Large intestine (tissue), 3 donors: Measurements from ENCODE around the gene KANSL1. TPM values are rescaled to one million over a fixed set of nuclear protein-coding genes. Genes with fewer than 3 reads are reported as not detected.
A peak's percentile ranks its signal among the peaks of the same experiment; 100 is the strongest.
"Not testable (repeated sequence)": the region's sequence is repeated elsewhere in the genome, so short reads cannot be mapped to it uniquely, and the experiment has no call there.

ENCODE experiments used
- DNase-seq, 2 donors: peaks; one replicate each; pipeline versions ENCODE4 v3.0.0 to v3.0.0-alpha.2; 2013
- H3K27ac ChIP-seq: one replicate; pipeline ENCODE4 v1.5.1; 2013; ENCODE audit warnings: low read length
- H3K27me3 ChIP-seq: 2 replicates; pipeline ENCODE4 v1.6.1; 2013; ENCODE audit warnings: low read length; ENCODE audit not compliant: control insufficient read depth, insufficient read depth
- H3K36me3 ChIP-seq: 2 replicates; pipeline ENCODE4 v1.6.1; 2013; ENCODE audit warnings: low read length; ENCODE audit not compliant: control insufficient read depth, insufficient read depth
- H3K4me1 ChIP-seq: one replicate; pipeline ENCODE4 v1.6.1; 2013; ENCODE audit warnings: low read length; ENCODE audit not compliant: control insufficient read depth, insufficient read depth
- H3K4me3 ChIP-seq: one replicate; pipeline ENCODE4 v1.5.1; 2013; ENCODE audit warnings: low read length
- H3K9me3 ChIP-seq: one replicate; pipeline ENCODE4 v1.6.1; 2013; ENCODE audit warnings: mild to moderate bottlenecking, low read depth, low read length, moderate library complexity; ENCODE audit not compliant: control insufficient read depth
- WGBS: methylation state at CpG from one replicate; pipeline ENCODE4 v1.1.5; 2013; ENCODE audit warnings: low lambda C conversion rate; ENCODE audit not compliant: insufficient coverage; 5-methylcytosine and 5-hydroxymethylcytosine counted together
- polyA plus RNA-seq: library from polyadenylated mRNA; unstranded; fragments of 120-200 nt; gene quantifications from one replicate; pipeline ENCODE4 v1.2.1, GENCODE V29; 2013

Gene KANSL1
- polyA plus RNA-seq, 1 donor: 53.2 TPM

DNA sequence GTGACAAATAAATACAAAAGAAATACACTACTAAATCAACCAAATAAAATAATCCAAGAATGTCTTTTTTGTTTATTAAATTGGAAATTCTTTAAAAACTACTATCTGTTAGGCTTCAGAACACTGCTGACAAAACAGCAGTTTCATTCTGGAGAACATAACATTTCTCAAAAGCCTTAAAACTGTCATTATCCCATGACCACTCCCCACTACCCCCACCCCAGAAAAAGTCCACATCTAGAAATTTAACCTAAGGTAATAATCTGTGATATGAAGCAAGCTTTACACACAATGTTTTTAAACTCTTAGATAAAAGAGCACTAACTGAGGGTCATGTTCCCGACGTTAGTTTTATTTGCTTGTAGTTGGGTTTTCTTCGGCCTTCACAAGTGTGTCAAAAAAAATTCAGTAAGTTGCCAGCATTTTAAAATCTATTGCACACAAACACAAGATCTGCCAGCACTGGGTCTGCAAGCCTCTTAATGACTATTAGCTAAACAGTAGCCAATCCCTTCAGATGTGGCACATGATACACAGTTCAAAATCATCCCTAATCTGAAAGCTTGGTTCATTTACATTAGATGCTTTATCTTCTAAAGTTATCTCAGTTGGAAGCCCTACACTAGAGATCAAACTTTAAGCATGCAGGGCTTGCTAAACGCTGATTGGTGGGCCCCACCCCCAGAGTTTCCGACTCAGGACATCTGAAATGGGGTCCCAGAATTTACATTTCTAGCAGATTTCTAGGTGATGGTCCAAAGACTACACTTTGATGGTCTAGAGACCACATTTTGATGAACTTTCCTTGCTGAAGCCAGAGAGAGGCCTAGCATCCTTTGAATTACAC is 75.2 kb downstream of the KANSL1 start:
- H3K27ac ChIP-seq: no peak overlapping the region
- no peak overlapping the region for H3K4me3 ChIP-seq
- H3K27me3 ChIP-seq: no peaks in the 10 kb centered on the region
- no peaks in the 10 kb centered on the region for H3K36me3 ChIP-seq
- no peak for DNase-seq
- H3K4me1 ChIP-seq: peaks cover 8% of the 10 kb centered on the region
- H3K9me3 ChIP-seq: no peaks in the 10 kb centered on the region
- whole genome bisulfite sequencing: 14% methylated on average over 3 of the region's 5 CpGs

DNA sequence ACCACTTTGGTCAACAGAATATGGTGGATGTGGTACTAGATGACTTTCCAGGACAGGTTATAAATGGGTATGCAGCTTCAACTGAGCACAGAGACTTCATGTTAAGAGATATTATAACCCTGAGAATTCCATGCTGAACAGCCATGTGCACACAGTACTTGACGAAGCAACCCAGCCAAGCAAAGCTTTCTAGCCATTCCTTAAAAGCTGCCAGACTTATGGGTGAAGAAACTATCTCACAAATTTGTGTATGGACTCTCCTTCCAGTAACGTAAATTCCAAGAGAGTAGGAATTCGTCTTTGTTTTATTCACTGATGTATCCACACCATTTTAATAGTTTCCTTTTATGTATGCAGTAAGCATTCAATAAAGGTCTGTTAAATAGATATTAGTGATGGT is 76.1 kb downstream of the KANSL1 start:
- peaks cover 7% of the 10 kb centered on the region for H3K4me1 ChIP-seq
- no peak for DNase-seq
- no peak overlapping the region for H3K4me3 ChIP-seq
- WGBS: 80% methylated on average over 1 of the region's 3 CpGs
- no peak overlapping the region for H3K27ac ChIP-seq
- H3K27me3 ChIP-seq: no peaks in the 10 kb centered on the region
- no peaks in the 10 kb centered on the region for H3K9me3 ChIP-seq
- H3K36me3 ChIP-seq: no peaks in the 10 kb centered on the region

DNA sequence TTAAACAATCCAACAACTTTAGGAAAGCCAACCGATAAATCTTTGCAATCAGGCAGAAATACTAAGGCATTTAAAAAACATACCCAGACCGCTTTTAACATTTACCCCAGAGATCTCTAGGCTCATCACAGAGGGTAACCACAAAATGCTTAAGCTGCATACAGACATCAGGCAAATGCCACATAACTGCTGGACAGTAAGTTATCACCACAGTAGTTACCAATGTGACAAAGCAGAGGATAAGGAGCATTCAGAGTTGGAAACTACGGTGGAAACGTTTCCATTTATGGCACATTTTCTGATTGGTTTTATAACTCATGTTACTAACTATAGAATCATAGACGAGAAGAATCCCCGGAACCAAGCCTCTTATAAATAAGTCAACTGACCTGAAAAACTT is 77.5 kb downstream of the KANSL1 start:
- H3K9me3 ChIP-seq: no peaks in the 10 kb centered on the region
- no peak overlapping the region for H3K27ac ChIP-seq
- H3K4me1 ChIP-seq: peaks cover 4% of the 10 kb centered on the region
- no peak for DNase-seq
- WGBS: no CpG with 5 or more reads among the region's 6 CpGs
- no peaks in the 10 kb centered on the region for H3K36me3 ChIP-seq
- H3K4me3 ChIP-seq: no peak overlapping the region
- no peaks in the 10 kb centered on the region for H3K27me3 ChIP-seq

DNA sequence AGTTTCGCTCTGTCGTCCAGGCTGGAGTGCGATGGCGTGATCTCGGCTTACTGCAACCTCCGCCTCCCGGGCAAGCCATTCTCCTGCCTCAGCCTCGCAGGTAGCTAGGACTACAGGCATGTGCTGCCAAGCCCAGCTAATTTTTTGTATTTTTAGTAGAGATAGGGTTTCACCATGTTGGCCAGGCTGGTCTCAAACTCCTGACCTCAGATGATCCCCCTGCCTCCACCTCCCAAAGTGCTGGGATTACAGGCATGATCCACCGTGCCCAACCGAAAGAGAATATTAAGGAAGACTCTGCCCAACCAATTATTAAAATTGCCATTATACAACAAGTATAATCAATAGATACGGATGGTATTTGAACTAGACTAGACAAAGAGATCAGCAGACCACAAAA is 82.0 kb downstream of the KANSL1 start:
- not testable (repeated sequence) for H3K27me3 ChIP-seq, H3K4me1 ChIP-seq
- WGBS: 100% methylated on average over 1 of the region's 11 CpGs

DNA sequence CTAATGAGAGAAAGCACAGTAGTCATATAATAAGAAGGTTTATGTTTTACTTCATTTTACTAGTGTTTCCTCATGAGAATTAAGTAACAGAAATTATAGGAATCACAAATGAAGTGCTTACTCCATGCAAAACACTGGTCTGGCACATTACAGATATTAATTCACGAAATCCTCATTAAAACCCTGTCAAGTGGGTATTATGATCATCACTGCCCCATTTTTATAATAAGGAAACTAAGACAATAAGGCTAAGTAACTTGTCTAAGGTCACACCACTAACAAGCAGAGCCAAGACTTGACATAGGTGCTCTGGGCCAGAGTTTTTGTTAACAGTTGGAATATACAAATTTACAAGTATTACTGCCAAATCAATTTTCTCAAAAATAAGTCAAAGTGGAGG is 83.0 kb downstream of the KANSL1 start:
- Histone ChIP-seq H3K4me3 (no peak overlapping the region), H3K27ac (no peak overlapping the region), H3K36me3 (no peaks in the 10 kb centered on the region), H3K9me3 (no peaks in the 10 kb centered on the region), H3K27me3 (no peaks in the 10 kb centered on the region), H3K4me1 (peaks cover 6% of the 10 kb centered on the region)
- DNase-seq: no peak
- WGBS: no CpG with 5 or more reads among the region's 1 CpG

More for the DNA sequence above, 82.0 kb downstream of the KANSL1 start:
- not testable (repeated sequence) for H3K4me3 ChIP-seq, DNase-seq, H3K27ac ChIP-seq, H3K9me3 ChIP-seq, H3K36me3 ChIP-seq

DNA sequence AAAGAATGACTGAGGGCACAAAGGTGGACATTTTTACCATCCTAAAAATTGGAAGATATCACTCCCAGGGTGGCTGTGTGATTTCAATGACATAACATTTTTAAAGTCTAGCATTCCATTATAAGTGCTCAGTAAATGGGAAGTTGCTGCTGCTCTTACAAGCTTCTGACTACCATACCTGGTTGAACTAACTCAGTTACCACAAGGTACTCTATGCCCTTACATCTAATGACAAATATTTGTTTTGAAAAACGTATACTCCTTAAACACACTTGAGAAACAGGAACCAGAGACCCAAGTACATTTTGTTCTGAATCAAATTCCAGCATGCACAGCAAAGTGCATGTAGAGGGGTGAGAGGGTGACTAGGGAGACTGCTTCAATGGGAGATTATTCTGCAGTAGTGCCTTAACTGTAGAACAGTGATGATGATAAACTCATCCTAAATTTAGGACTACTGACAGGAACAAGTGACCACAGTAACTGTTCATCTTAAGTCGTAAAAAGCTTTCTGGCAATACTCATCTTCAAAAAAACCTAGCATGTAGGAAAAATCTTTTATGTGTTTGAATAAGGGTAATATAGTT is 83.5 kb downstream of the KANSL1 start:
- no peak overlapping the region for H3K27ac ChIP-seq
- no peaks in the 10 kb centered on the region for H3K9me3 ChIP-seq
- H3K27me3 ChIP-seq: no peaks in the 10 kb centered on the region
- no peak overlapping the region for H3K4me3 ChIP-seq
- H3K4me1 ChIP-seq: peaks cover 6% of the 10 kb centered on the region
- 100% methylated on average over 1 of the region's 2 CpGs for WGBS
- no peaks in the 10 kb centered on the region for H3K36me3 ChIP-seq
- DNase-seq: no peak

DNA sequence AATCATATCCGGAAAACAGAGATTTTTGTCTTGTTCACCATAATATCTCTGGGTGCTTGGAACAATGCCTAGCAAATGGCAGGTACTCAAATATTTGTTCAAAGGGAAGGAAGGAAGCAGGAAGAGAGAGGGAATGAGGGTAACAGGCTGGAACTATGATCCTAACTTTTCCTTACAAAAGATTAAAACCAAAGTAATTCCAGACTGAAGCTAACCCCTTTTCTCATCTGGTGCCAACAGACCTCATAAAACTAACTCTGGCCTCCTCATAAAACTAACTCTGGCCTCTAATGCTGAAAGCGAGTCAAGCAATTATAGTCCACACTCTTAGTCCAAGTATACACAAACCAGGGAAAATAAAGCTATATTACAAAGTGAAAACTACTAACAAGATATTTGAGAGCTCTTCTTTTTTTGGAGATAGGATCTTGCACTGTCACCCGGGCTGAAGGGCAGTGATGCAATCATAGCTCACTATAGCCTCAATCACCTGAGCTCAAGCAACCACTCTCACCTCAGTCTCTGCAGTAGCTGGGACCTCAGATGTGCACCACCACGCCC is 84.6 kb downstream of the KANSL1 start:
- no CpG with 5 or more reads among the region's 4 CpGs for WGBS
- DNase-seq: peak in 1 of 2 donors; percentile 16
- H3K4me1 ChIP-seq: peaks cover 6% of the 10 kb centered on the region

DNA sequence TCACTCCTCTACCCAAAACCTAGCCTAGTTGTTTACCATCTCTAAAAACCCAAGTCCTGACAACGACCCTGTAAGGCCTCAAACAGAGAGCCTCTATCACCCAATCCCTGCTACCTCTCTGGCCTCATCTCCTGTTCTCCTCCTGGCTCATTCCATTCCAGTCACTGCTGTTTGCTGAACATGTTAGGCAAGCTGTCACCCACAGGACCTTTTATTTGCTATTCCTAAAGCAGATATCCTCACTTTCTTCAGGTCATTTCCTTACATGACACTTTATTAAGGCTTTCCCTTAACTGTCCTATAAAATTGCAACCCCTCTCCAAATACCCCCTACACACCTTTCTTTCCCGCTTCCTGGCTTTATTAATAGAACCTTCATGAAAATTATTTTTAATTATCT is 85.1 kb downstream of the KANSL1 start:
- Histone ChIP-seq H3K27me3 (no peaks in the 10 kb centered on the region), H3K4me3 (no peak overlapping the region), H3K9me3 (no peaks in the 10 kb centered on the region), H3K27ac (no peak overlapping the region), H3K4me1 (peaks cover 6% of the 10 kb centered on the region), H3K36me3 (no peaks in the 10 kb centered on the region)
- WGBS: 83% methylated on average over 2 of the region's 2 CpGs
- no peak for DNase-seq

More for the DNA sequence above, 84.6 kb downstream of the KANSL1 start:
- no peaks in the 10 kb centered on the region for H3K27me3 ChIP-seq
- no peak overlapping the region for H3K27ac ChIP-seq
- no peaks in the 10 kb centered on the region for H3K36me3 ChIP-seq
- H3K4me3 ChIP-seq: no peak overlapping the region
- no peaks in the 10 kb centered on the region for H3K9me3 ChIP-seq

DNA sequence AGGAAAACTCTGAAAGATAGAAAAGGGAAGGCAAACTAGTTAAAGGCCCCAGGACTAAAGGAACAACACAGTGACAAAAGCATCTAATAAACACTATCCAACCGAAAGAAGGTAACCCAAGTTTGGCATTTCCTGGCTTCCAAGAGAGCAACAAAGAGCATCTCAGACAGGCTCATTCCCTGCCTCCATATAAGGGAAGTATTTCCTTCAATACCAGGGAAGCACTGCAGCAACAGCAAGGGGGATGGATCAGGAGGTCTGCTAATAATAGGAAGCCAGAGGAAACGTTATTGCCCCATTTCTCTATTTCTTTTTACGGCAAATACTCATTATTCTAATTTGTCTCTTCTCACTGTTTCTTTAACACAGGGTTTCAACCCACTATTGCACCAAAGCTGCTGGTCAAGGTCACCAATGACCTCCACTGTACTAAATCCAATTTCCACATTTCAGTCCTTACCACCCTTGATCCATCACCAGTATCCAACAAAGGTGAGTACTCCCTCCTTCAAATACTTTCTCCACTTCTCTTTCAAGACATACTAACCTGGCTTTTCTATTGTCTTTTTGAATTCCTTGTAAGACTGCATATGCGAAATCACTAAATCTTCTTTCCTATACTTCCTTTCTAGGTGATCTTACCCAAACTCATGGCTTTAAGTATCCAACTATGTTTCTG is 86.1 kb downstream of the KANSL1 start:
- DNase-seq: no peak
- Histone ChIP-seq H3K4me3 (no peak overlapping the region), H3K4me1 (peaks cover 6% of the 10 kb centered on the region), H3K27ac (no peak overlapping the region), H3K27me3 (no peaks in the 10 kb centered on the region), H3K9me3 (no peaks in the 10 kb centered on the region), H3K36me3 (no peaks in the 10 kb centered on the region)
- 89% methylated on average over 2 of the region's 4 CpGs for WGBS

DNA sequence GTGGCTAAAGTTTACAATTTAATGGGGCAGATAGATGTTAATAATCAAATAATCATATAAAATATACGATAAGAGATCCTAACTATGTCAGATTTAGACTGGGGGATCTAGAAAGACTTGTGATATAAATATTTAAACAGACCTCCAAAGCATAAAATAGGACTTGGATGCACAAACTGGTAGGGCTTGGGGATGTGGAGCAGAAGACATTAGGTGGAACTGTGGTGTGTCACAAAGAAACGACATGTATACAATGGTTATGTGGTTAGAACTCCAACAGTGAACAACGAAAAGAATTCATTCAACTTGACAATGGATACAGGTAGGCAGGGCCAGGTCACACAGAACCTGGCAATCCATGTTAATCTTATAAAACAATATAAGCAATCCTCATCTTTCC is 90.4 kb downstream of the KANSL1 start:
- H3K9me3 ChIP-seq, H3K4me1 ChIP-seq, H3K36me3 ChIP-seq, DNase-seq, H3K4me3 ChIP-seq, H3K27ac ChIP-seq, H3K27me3 ChIP-seq: not testable (repeated sequence)
- WGBS: 80% methylated on average over 1 of the region's 3 CpGs
